Heart right ventricle (tissue), 16 donors: Measurements from ENCODE around the gene DEXI. TPM values are rescaled to one million over a fixed set of nuclear protein-coding genes. Genes with fewer than 3 reads are reported as not detected.

ENCODE experiments used
- ATAC-seq, 8 donors: fragments of 200-7000 bp; cut with Tn5 transposase; one replicate each; pipeline ENCODE4 v1.9.1; 2020; ENCODE audit warnings: mild to moderate bottlenecking in 8 of 8, moderate library complexity in 8 of 8, moderate number of reproducible peaks in 1 of 8
- DNase-seq, 2 donors: peaks; one replicate each; pipeline ENCODE4 v3.0.0-alpha.2; 2020
- H3K27ac ChIP-seq, 10 donors: fragments of 200-600 bp; sonication (generic) in 2 of 10; one replicate each; pipeline versions ENCODE4 v1.5.0 to v1.8.0; 2020 to 2022; ENCODE audit warnings: mild to moderate bottlenecking in 3 of 10
- H3K27me3 ChIP-seq, 7 donors: fragments of 200-600 bp; one replicate each; pipeline ENCODE4 v1.8.0; 2021 to 2022; ENCODE audit warnings: mild to moderate bottlenecking in 2 of 7
- H3K36me3 ChIP-seq, 9 donors: fragments of 200-600 bp; sonication (generic) in 1 of 9; one replicate each; pipeline versions ENCODE4 v1.5.0 to v1.8.0; 2020 to 2022; ENCODE audit warnings: mild to moderate bottlenecking in 2 of 9
- H3K4me1 ChIP-seq, 9 donors: fragments of 200-600 bp; sonication (generic) in 1 of 9; one replicate each; pipeline versions ENCODE4 v1.5.0 to v1.8.0; 2020 to 2022; ENCODE audit warnings: mild to moderate bottlenecking in 4 of 9
- H3K4me3 ChIP-seq, 10 donors: fragments of 200-600 bp; sonication (generic) in 2 of 10; one replicate each; pipeline versions ENCODE4 v1.5.0 to v1.8.0; 2020 to 2022; ENCODE audit warnings: mild to moderate bottlenecking in 7 of 10, moderate library complexity in 2 of 10
- H3K9me3 ChIP-seq, 11 donors: fragments of 200-600 bp in 10 of 11; sonication (generic) in 2 of 11; one replicate each; pipeline versions ENCODE4 v1.5.0 to v1.8.0; 2013 to 2022; ENCODE audit warnings: mild to moderate bottlenecking in 2 of 11, control low read depth in 1 of 11, moderate library complexity in 1 of 11
- CTCF ChIP-seq, 9 donors: fragments of 200-600 bp; sonication (generic) in 2 of 9; IDR thresholded peaks; one replicate each; pipeline versions ENCODE4 v1.5.0 to v1.8.0; 2021 to 2022; ENCODE audit warnings: antibody characterized with exemption in 9 of 9, mild to moderate bottlenecking in 5 of 9, moderate library complexity in 1 of 9
- WGBS, 2 donors: extraction: QIAGEN DNeasy Blood & Tissue Kit; methylation state at CpG; one replicate each; pipeline ENCODE4 v1.1.7; 2013; ENCODE audit warnings: inconsistent platforms in 1 of 2; 5-methylcytosine and 5-hydroxymethylcytosine counted together
- intact Hi-C, 10 donors: fragments of 100-400 bp; cut with DNase I; formaldehyde crosslinking; loops; one replicate each; pipeline versions ENCODE4 v1.11.1 to v1.14.2; 2022
- polyA plus RNA-seq, 2 donors: library from polyadenylated mRNA; stranded (reverse); fragments of 200-250 nt; gene quantifications; one replicate each; pipeline ENCODE4 v1.2.3, GENCODE V29; 2013
- total RNA-seq, 10 donors: library from RNA; stranded (reverse); fragmentation: NEBNext Ultra II Directional in 3 of 10; extraction: Animal tissue kit (Norgen Biotek cat#: 25700) in 3 of 10; gene quantifications; one replicate each; pipeline versions ENCODE4 v1.2.1 to v1.2.4, GENCODE V29; 2021 to 2023
- donor health status: Arrhythmogenic right ventricular cardiomyopathy.
- donor health status: ischemic (EF 13 %, LVEDD 7.1; RV severe dilation, severe dysfunction).
- donor health status: healthy with polysubstance abuse.
- donor health status: DM: no; HTN: yes; CAD: no.
- donor health status: DM: no; HTN: no; CAD: no.
- donor health status: ischemic (EF 25% LVEDD 6.9; RV normal size, moderate dysfunction).
- donor health status: ischemic (EF 25% LVEDD 5.7; RV mildly dilated, moderate dysfunction).
- donor health status: healthy.
- donor health status: DM: yes; HTN: yes; CAD: no.
- donor health status: Ischemic cardiomyopathy.
- donor health status: ischemic (EF 35%, LVEDD 5.7; RV mildly dilated, moderate dysfunction).
- donor health status: nonischemic (EF 11% LVEDD 7.7; RV severe dilation, severe dysfunction).
- donor health status: DM: yes; HTN: yes; CAD: no.
- donor health status: PGD.
- donor health status: ischemic (EF 29% LVEDD 5.4; RV normal size, mild dysfunction).
- donor health status: nonischemic (EF 23%, LVEDD 6.1; RV moderate dilation, normal function).

Gene DEXI
- total and polyA plus RNA-seq, 12 donors, result 68.8 to 109 (median 88.5) TPM

- DNase-seq (peak in 1 of 2 donors; percentile 27), ATAC-seq (peak in 7 of 8 donors; percentile 34 to 82 (median 58))
- H3K27me3 ChIP-seq, result no peaks in the 10 kb centered on the region
- H3K4me3 ChIP-seq, result no peak overlapping the region
- WGBS, 2 donors, result 73 to 78% methylated on average over 19 of the region's 19 CpGs
- peaks cover 0 to 92% (median 22%) of the 10 kb centered on the region in 9 donors for H3K36me3 ChIP-seq
- peaks cover 0 to 32% (median 11%) of the 10 kb centered on the region in 9 donors for H3K4me1 ChIP-seq
- H3K9me3 ChIP-seq, result no peaks in the 10 kb centered on the region
- H3K27ac ChIP-seq, result peak overlapping the region in 5 of 10 donors; percentile 41 to 73 (median 53)
- intact Hi-C loops, result loop anchor here in 4 of 10 donors (5.0 to 10.0 kb wide), 3 partner anchors 125 to 372 kb away; partner anchors contain the start of gene SOCS1 (in 1 of the 4)
- no peak for TF ChIP-seq CTCF (IDR thresholded peaks at IDR 0.05)
Observed at GRCh38 chr16:10979717-10980601, 37.7 kb upstream of the DEXI start.

DNA sequence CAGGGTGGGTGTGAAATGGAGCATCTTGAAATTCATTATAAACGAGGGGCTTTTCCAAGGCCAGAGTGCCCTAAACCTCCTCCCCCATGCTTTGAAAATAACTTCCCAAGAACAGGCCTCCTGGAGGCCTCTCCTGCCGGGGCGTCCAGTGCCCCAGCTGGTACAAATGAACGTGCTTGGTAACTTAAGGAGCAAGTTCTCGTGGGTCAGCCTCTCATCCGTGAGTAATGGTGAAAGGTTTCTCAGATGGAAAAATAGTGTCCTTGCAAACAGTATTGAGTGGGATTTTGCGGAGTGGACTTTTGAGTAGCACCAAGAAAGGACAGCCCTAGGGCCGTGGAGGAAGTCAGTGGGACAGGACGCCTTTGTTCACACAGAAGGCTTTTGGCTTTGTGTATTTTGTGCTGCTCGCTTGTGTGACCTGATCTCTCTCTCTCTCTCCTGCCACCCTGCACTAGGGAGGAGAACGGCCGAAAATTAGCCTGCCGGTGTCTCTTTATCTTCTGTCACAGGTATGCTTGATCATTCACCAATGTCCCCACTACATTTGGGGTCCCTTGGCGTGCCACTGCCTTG, 36.7 kb upstream of the DEXI start:
- peaks cover 0 to 32% (median 11%) of the 10 kb centered on the region in 9 donors for H3K4me1 ChIP-seq
- H3K36me3 ChIP-seq, result peaks cover 0 to 92% (median 20%) of the 10 kb centered on the region in 9 donors
- TF ChIP-seq CTCF (IDR thresholded peaks at IDR 0.05), result no peak
- no peak overlapping the region for H3K27ac ChIP-seq
- no peaks in the 10 kb centered on the region for H3K9me3 ChIP-seq
- intact Hi-C loops, result loop anchor here in 3 of 10 donors (5.0 to 10.0 kb wide), 2 partner anchors 126 to 373 kb away; no protein-coding TSS in a partner anchor
- no peak overlapping the region for H3K4me3 ChIP-seq
- no peaks in the 10 kb centered on the region for H3K27me3 ChIP-seq
- DNase-seq, result no peak
- WGBS, 2 donors, result 95 to 97% methylated on average over 14 of the region's 14 CpGs
- ATAC-seq, result no peak

GRCh38 chr16:10978124-10978523, 35.9 kb upstream of the DEXI start:
- no peak for TF ChIP-seq CTCF (IDR thresholded peaks at IDR 0.05)
- 95% methylated on average over 6 of the region's 6 CpGs for WGBS, 2 donors
- Histone ChIP-seq H3K4me3 (no peak overlapping the region), H3K36me3 (peaks cover 0 to 91% (median 11%) of the 10 kb centered on the region in 9 donors), H3K27me3 (no peaks in the 10 kb centered on the region), H3K9me3 (no peaks in the 10 kb centered on the region), H3K27ac (no peak overlapping the region), H3K4me1 (peaks cover 0 to 30% (median 10%) of the 10 kb centered on the region in 9 donors)
- intact Hi-C loops, result loop anchor here in 3 of 10 donors (5.0 to 10.0 kb wide), 2 partner anchors 127 to 374 kb away; no protein-coding TSS in a partner anchor
- ATAC-seq (no peak), DNase-seq (no peak)

DNA sequence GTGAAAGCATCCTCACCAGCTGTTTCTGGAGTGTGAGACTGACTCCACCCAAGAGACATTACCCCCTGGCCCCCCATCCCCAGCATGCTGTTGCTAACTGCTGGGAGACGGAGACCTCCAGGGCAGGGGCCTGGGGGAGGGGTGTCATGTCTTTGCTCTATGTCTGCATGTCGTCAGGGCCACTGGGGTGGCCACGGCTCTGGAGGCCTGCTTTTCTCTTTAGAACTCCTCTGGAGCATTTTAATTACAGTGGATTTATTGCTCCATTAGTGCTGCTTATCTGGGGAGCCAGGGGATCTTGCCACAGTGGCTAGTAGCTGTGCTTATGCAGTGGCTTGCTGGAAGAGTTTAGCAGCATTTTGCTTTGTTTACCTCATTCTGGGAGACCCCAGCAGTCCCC, 34.4 kb upstream of the DEXI start:
- 72 to 76% methylated on average over 3 of the region's 3 CpGs for WGBS, 2 donors
- no peak for TF ChIP-seq CTCF (IDR thresholded peaks at IDR 0.05)
- ATAC-seq (no peak), DNase-seq (no peak)
- Histone ChIP-seq H3K9me3 (no peaks in the 10 kb centered on the region), H3K27me3 (no peaks in the 10 kb centered on the region), H3K4me1 (peaks cover 0 to 30% (median 10%) of the 10 kb centered on the region in 9 donors), H3K4me3 (no peak overlapping the region), H3K27ac (no peak overlapping the region), H3K36me3 (peaks cover 0 to 94% (median 9%) of the 10 kb centered on the region in 9 donors)
- intact Hi-C loops, result loop anchor here in 3 of 10 donors (5.0 to 10.0 kb wide), 2 partner anchors 128 to 376 kb away; no protein-coding TSS in a partner anchor
